ENCODE data around the gene DIS3L2.

The DIS3L2 gene

GRCh38 chr2:232238108-232238507 is 276.6 kb downstream of the DIS3L2 start:
- no peak for TF ChIP-seq CTCF (IDR thresholded peaks at IDR 0.05; ENCODE audit: control extremely low read depth, extremely low read depth, low read depth, missing control alignments)
- POLR2A ChIA-PET, result no interaction called here
- DNase-seq (ENCODE audit: extremely low spot score), result no peak
- CTCF ChIA-PET, result no interaction called here

- TF ChIP-seq CTCF (IDR thresholded peaks at IDR 0.05; ENCODE audit: control extremely low read depth, extremely low read depth, low read depth, missing control alignments), result no peak
- ChIA-PET POLR2A (no interaction called here), CTCF (interaction anchor here (3.5 kb wide), 1 partner anchor 54 kb away, joined by 18 read pairs; no protein-coding TSS in a partner anchor)
- no peak for DNase-seq (ENCODE audit: extremely low spot score)
These were observed 277.1 kb downstream of the DIS3L2 start for GRCh38 chr2:232238596-232238995.

GRCh38 chr2:232239951-232240681 is 278.6 kb downstream of the DIS3L2 start:
- POLR2A ChIA-PET, result no interaction called here
- no peak for DNase-seq (ENCODE audit: extremely low spot score)
- CTCF ChIA-PET, result interaction anchor here (0.9 to 3.5 kb wide), 9 partner anchors 9 to 216 kb away, joined by 3 to 18 read pairs (median 4); no protein-coding TSS in a partner anchor
- no peak for TF ChIP-seq CTCF (IDR thresholded peaks at IDR 0.05; ENCODE audit: control extremely low read depth, extremely low read depth, low read depth, missing control alignments)

GRCh38 chr2:232240906-232241305 is 279.4 kb downstream of the DIS3L2 start:
- TF ChIP-seq CTCF (IDR thresholded peaks at IDR 0.05; ENCODE audit: control extremely low read depth, extremely low read depth, low read depth, missing control alignments), result no peak
- ChIA-PET POLR2A (no interaction called here), CTCF (interaction anchor here (0.7 to 3.5 kb wide), 7 partner anchors 10 to 217 kb away, joined by 3 to 18 read pairs (median 5); no protein-coding TSS in a partner anchor)
- DNase-seq (ENCODE audit: extremely low spot score), result no peak

- POLR2A ChIA-PET, result no interaction called here
- CTCF ChIA-PET, result interaction anchor here (1.6 to 3.2 kb wide), 3 partner anchors 8 to 51 kb away, joined by 5 to 14 read pairs (median 10); no protein-coding TSS in a partner anchor
- no peak for TF ChIP-seq CTCF (IDR thresholded peaks at IDR 0.05; ENCODE audit: control extremely low read depth, extremely low read depth, low read depth, missing control alignments)
- DNase-seq (ENCODE audit: extremely low spot score), result no peak
These were observed 280.8 kb downstream of the DIS3L2 start for GRCh38 chr2:232242316-232242715.

- ChIA-PET POLR2A (no interaction called here), CTCF (interaction anchor here (1.4 to 3.0 kb wide), 2 partner anchors 12 to 48 kb away, joined by 3 to 10 read pairs; no protein-coding TSS in a partner anchor)
- DNase-seq (ENCODE audit: extremely low spot score), result no peak
- no peak for TF ChIP-seq CTCF (IDR thresholded peaks at IDR 0.05; ENCODE audit: control extremely low read depth, extremely low read depth, low read depth, missing control alignments)
These were observed 283.6 kb downstream of the DIS3L2 start for GRCh38 chr2:232245111-232245510.
